HG03064 (cell line): ENCODE results near the gene PTGER2.
A peak's percentile ranks its signal among the peaks of the same experiment; 100 is the strongest.

Experiments
- ATAC-seq: cut with Tn5 transposase; IDR thresholded peaks from one replicate; pipeline ENCODE4 v1.9.1; 2021; ENCODE audit warnings: low read depth; ENCODE audit not compliant: unreplicated experiment

The PTGER2 gene

GRCh38 chr14:52304248-52304904 lies 9.7 kb upstream of the PTGER2 start:
- ATAC-seq = no peak

DNA sequence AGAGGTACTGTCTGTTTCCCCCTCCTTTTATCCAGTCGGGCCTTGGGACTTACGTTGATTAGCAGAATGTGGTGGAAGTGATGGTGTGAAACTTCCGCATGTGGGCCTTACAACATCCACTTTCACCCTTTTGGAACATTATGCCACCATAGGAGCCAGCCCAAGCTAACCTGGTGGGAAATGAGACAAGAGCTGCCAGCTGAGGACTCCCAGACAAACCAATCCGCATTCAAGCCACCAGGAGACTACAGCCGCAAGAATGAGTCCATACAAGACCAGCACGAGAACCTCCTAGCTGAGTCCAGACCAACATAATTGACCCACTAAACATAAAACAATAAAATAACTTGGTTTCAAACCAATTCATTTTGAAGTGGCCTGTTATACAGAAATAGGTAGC lies 9.1 kb upstream of the PTGER2 start:
- ATAC-seq = no peak

- no peak for ATAC-seq
Measured at GRCh38 chr14:52307376-52307775, 6.7 kb upstream of the PTGER2 start.

- no peak for ATAC-seq
Measured at GRCh38 chr14:52307905-52308304, 6.2 kb upstream of the PTGER2 start.

GRCh38 chr14:52310541-52310940 lies 3.6 kb upstream of the PTGER2 start:
- no peak for ATAC-seq

GRCh38 chr14:52312931-52313355 lies 1.2 kb upstream of the PTGER2 start:
- ATAC-seq = no peak

DNA sequence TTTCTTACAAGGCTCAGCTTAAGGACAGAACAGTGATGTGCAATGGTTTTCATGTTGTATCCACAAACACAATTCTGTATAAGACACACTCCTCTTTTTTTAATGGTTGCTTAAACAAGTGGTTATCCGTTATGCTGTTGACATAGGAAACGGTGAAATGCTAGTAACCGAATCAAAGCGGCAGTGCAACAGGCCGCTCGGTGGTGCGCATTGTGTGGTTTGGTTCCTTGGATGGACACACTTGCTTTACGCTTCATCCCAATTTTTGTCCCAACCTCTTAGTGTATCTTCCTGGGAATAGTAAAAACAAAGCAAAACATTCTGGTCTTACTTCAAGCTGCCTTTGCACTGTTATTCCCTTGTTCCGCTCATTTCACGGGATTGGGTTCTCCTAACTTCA lies 650 bp upstream of the PTGER2 start:
- no peak for ATAC-seq

GRCh38 chr14:52314595-52315354 lies 663 bp downstream of the PTGER2 start:
- no peak for ATAC-seq

DNA sequence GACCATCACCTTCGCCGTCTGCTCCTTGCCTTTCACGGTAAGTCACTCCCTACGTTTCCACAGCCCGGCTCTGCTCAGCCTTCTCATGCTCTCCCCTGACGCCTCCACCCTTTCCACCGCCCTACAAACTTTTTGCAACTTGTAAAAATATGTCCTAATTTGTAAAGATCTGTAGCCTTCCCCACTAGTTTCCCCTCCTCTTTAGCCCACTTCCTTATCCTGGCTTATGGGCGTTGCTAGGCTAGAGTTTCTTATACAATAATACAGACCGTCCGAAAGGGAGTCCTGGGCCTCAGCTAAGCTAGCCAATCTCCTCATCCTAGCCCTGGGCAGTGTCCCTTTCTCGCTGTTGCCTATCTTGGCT lies 1.2 kb downstream of the PTGER2 start:
- ATAC-seq = no peak

GRCh38 chr14:52318062-52318461 lies 4.0 kb downstream of the PTGER2 start:
- no peak for ATAC-seq

GRCh38 chr14:52318826-52319645 lies 4.9 kb downstream of the PTGER2 start:
- ATAC-seq = no peak

GRCh38 chr14:52319919-52320318 lies 5.8 kb downstream of the PTGER2 start:
- no peak for ATAC-seq

DNA sequence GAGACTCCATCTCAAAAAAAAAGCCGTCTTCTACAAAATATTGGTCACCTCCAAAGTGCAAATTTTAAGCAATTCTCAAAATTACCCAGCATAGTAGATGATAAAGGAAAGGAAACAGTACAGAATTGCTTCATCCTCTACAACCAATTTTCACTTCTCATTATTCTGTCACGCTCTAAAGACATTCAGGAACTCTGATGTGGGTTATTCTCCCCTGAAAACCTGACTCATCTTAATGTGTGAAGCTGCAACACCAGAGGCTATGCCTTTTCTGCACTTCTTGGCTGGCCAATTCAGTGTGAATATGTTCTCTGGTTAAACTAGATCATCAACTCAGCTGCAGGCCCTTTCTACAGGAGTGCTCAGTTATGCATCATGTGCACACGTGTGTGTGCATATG lies 11.0 kb downstream of the PTGER2 start:
- peak; percentile 96 for ATAC-seq

DNA sequence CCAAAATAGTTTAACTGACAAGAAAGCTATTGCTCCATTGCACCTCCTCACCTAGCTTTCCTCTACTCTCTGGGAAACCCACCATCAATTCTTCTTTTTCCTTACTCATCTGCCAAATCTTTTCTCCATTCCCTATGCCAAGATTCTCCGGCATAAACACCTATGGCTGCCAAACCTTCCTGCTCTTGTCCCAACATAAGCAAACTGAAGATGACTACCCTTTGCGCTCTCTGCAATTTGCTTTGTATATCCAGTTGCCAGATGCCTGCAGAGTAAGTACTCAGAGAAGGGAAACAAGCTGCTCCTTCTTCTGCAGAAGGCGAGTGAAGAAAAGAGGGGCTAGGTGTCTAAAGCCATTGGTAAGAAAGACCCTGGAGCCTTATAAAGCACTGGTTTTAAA lies 11.5 kb downstream of the PTGER2 start:
- ATAC-seq = no peak

- ATAC-seq = no peak
Measured at GRCh38 chr14:52327374-52328226, 13.5 kb downstream of the PTGER2 start.

GRCh38 chr14:52328276-52328675 lies 14.2 kb downstream of the PTGER2 start:
- ATAC-seq = no peak

GRCh38 chr14:52329678-52330369 lies 15.7 kb downstream of the PTGER2 start:
- ATAC-seq = no peak

GRCh38 chr14:52332269-52332668 lies 18.2 kb downstream of the PTGER2 start:
- no peak for ATAC-seq

DNA sequence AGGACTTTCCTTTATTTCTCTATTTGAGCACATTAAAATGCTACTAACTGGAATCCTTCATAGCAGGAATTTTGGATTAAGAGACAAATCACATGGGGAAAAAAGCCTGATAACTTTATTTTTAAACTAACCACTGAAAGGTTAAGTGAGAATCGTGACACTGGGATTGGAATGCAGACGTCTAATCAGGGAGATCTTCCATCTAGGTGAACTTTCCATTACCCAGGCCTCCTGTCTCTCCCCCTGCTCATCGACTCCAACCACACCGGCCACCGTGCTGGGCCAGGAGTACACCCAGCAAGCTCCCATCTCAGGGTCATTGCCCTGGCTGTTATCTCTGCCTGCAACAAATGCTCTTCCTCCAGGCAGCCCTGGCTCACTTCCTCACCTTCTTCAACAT lies 19.0 kb downstream of the PTGER2 start:
- no peak for ATAC-seq
